ENCODE data around the gene SVEP1. TPM values are rescaled to one million over a fixed set of nuclear protein-coding genes. Genes with fewer than 3 reads are reported as not detected.

Gene SVEP1
- total RNA-seq, 2 donors from 2014 or later = 32.0 to 53.6 TPM

GRCh38 chr9:110487196-110487595 lies 92.3 kb downstream of the SVEP1 start:
- H3K4me1 ChIP-seq (ENCODE audit: control insufficient read depth in 1 of 2, low read depth in 2 of 2) = no peaks in the 10 kb centered on the region
- no peaks in the 10 kb centered on the region for H3K27me3 ChIP-seq (replicated peaks; ENCODE audit: insufficient read depth)
- H3K36me3 ChIP-seq = no peaks in the 10 kb centered on the region
- TF ChIP-seq CTCF (IDR thresholded peaks at IDR 0.05) = no peak
- H3K9me3 ChIP-seq = no peaks in the 10 kb centered on the region
- ATAC-seq (ENCODE audit: insufficient number of reproducible peaks, low FRiP score, low read depth) (no peak), DNase-seq (ENCODE audit: low spot score) (no peak)
- no peak overlapping the region for H3K27ac ChIP-seq
- no peak overlapping the region for H3K4me3 ChIP-seq

GRCh38 chr9:110486218-110486617 lies 93.3 kb downstream of the SVEP1 start:
- Histone ChIP-seq H3K9me3 (no peaks in the 10 kb centered on the region), H3K27me3 (replicated peaks; ENCODE audit: insufficient read depth) (no peaks in the 10 kb centered on the region), H3K36me3 (no peaks in the 10 kb centered on the region), H3K4me3 (no peak overlapping the region), H3K27ac (no peak overlapping the region), H3K4me1 (ENCODE audit: control insufficient read depth in 1 of 2, low read depth in 2 of 2) (no peaks in the 10 kb centered on the region)
- no peak for ATAC-seq (ENCODE audit: insufficient number of reproducible peaks, low FRiP score, low read depth)
- no peak for TF ChIP-seq CTCF (IDR thresholded peaks at IDR 0.05)
- DNase-seq (ENCODE audit: low spot score) = no peak

GRCh38 chr9:110479481-110479880 lies 100.1 kb downstream of the SVEP1 start:
- Histone ChIP-seq H3K4me3 (no peak overlapping the region), H3K36me3 (no peaks in the 10 kb centered on the region), H3K27ac (no peak overlapping the region), H3K4me1 (ENCODE audit: control insufficient read depth in 1 of 2, low read depth in 2 of 2) (no peaks in the 10 kb centered on the region), H3K9me3 (no peaks in the 10 kb centered on the region), H3K27me3 (replicated peaks; ENCODE audit: insufficient read depth) (no peaks in the 10 kb centered on the region)
- no peak for ATAC-seq (ENCODE audit: insufficient number of reproducible peaks, low FRiP score, low read depth)
- DNase-seq (ENCODE audit: low spot score) = no peak
- TF ChIP-seq CTCF (IDR thresholded peaks at IDR 0.05) = no peak

GRCh38 chr9:110476251-110476650 lies 103.3 kb downstream of the SVEP1 start:
- Histone ChIP-seq H3K27ac (no peak overlapping the region), H3K9me3 (no peaks in the 10 kb centered on the region), H3K4me1 (ENCODE audit: control insufficient read depth in 1 of 2, low read depth in 2 of 2) (no peaks in the 10 kb centered on the region), H3K4me3 (no peak overlapping the region), H3K36me3 (no peaks in the 10 kb centered on the region), H3K27me3 (replicated peaks; ENCODE audit: insufficient read depth) (no peaks in the 10 kb centered on the region)
- TF ChIP-seq CTCF (IDR thresholded peaks at IDR 0.05) = no peak
- DNase-seq (ENCODE audit: low spot score) = no peak
- no peak for ATAC-seq (ENCODE audit: insufficient number of reproducible peaks, low FRiP score, low read depth)

- Histone ChIP-seq H3K9me3 (no peaks in the 10 kb centered on the region), H3K27me3 (replicated peaks; ENCODE audit: insufficient read depth) (no peaks in the 10 kb centered on the region), H3K36me3 (no peaks in the 10 kb centered on the region), H3K4me3 (no peak overlapping the region), H3K4me1 (ENCODE audit: control insufficient read depth in 1 of 2, low read depth in 2 of 2) (no peaks in the 10 kb centered on the region), H3K27ac (no peak overlapping the region)
- TF ChIP-seq CTCF (IDR thresholded peaks at IDR 0.05) = no peak
- ATAC-seq (ENCODE audit: insufficient number of reproducible peaks, low FRiP score, low read depth) (no peak), DNase-seq (ENCODE audit: low spot score) (no peak)
These were observed 107.4 kb downstream of the SVEP1 start for GRCh38 chr9:110472111-110472510.

Data from thoracic aorta (tissue), 2 donors.